ENCODE measurements around the gene SDK1.
"Not testable (repeated sequence)": the region's sequence is repeated elsewhere in the genome, so short reads cannot be mapped to it uniquely, and the experiment has no call there.

The SDK1 gene

DNA sequence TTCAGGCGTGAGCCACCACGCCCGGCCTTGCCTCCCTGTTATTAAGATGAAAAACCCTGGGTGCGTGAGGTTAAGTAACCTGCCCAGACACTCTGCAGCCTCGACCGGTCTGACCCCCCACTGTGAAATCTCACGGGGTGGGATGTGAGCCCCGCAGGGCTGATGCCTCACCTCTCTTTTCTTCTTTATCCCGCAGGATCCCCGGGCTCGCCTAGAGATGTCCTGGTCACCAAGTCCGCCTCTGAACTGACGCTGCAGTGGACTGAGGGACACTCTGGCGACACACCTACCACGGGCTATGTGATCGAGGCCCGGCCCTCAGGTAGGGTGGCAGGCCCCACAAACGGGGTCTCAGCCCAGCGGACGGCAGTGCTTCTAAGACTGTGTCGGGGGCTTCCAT is 920.0 kb downstream of the SDK1 start:
- DNase-seq, result no peak

DNA sequence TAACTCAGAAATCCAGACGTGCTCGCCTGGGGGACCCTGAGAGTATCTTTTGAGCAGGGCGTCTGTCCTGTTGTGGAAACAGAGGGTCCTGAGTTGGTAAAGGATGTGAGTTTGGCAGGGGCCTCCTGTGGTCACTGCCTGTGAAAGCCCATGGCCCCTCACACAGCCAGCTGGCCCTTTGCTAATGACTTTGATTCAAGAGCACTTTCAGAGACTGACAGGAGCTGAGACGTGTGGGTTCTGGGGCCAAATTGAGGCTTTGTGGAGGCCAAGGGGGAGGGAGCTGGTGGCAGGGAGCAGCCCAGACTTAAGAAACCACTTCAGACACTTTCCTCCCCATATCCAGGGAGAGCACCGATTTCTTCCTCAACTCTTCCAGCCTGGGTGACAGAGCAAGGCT is 921.6 kb downstream of the SDK1 start:
- DNase-seq, result no peak

DNA sequence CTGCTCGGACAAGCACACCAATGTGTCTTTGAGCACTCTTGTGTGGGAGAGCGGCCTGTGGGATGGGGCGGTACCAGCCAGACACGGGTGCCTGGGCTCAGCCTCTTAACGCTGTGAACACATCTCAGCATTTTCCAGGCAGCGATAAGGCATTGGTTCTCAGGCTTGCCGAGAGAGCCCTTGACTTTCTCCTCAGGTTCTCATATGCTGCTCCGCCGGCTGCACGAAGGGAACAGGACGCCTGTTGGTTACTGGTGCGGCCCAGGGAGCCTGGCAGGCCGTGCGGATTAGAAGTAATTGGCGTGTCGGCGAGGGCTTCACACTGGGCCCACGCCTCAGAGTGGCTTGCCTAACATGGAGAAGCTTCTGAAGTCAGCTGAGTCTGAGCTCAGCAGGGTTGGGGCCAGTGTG is 924.3 kb downstream of the SDK1 start:
- DNase-seq, result peak; percentile 45

DNA sequence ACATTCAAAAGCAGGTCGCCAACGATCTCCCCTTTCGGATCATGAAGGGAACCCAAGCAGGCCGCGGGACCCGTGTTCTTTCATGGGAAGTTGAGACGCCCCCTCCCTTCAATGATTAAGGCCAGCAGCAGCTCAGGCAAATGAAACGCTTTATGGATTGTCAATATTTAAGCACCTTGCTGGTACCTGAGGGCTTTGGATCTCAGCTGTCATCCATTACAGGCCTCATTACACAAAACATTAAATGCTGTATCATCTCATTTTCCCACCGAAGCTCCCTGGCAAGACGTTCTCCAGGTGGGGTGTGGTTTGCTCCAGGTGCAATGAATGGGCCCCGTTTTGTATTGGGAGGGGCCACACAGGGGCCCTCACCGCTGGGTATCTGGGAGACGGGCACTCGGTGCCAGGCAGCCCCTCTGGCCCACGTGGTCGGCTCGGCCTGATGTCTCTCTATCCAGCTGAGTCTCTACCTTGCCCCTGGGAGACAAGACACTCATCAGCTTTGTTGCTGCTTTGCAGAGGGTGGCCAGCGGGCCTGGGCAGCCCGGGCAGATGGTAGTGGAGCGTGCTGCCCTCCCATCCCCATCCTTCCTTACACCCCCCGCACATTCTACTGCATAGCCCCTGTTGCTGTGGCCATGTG is 925.0 kb downstream of the SDK1 start:
- DNase-seq, result no peak

- DNase-seq, result no peak
Observed at GRCh38 chr7:4226524-4226882, 925.5 kb downstream of the SDK1 start.

- peak; percentile 75 for DNase-seq
Observed at GRCh38 chr7:4227105-4228010, 926.3 kb downstream of the SDK1 start.

GRCh38 chr7:4230352-4230751 is 929.3 kb downstream of the SDK1 start:
- DNase-seq, result no peak

DNA sequence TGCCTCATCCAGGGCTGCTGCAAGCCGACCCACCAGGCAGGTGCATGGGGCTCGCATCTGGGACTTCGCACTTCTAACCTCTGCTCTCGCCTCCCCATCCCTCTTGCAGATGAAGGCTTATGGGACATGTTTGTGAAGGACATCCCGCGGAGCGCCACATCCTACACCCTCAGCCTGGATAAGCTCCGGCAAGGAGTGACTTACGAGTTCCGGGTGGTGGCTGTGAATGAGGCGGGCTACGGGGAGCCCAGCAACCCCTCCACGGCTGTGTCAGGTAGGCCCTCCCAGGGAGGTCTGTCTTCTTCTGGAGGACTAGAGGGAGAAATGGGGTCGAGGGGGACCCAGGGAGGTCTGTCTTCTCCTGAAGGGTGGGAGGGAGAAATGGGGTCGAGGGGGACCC is 932.1 kb downstream of the SDK1 start:
- DNase-seq, result no peak

GRCh38 chr7:4233621-4234497 is 932.8 kb downstream of the SDK1 start:
- DNase-seq, result no peak

GRCh38 chr7:4234498-4234855 is 933.4 kb downstream of the SDK1 start:
- DNase-seq, result no peak

DNA sequence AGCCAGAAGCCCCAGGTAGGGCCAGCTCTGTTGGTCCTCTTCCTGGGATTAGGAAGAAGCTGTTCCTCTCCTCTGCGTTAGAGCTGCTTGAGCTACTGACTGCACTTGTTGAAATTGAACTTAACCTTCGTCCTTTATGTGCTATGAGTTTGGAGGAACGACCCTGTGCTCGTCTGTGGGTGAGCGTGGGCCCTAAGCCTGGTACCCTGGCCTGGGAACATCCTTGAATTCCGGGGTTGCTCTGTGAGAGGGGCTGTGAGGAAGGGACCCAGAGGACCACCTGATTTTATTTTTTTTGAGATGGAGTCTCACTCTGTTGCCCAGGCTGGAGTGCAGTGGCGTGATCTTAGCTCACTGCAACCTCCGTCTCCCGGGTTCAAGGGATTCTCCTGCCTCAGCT is 933.8 kb downstream of the SDK1 start:
- no peak for DNase-seq

DNA sequence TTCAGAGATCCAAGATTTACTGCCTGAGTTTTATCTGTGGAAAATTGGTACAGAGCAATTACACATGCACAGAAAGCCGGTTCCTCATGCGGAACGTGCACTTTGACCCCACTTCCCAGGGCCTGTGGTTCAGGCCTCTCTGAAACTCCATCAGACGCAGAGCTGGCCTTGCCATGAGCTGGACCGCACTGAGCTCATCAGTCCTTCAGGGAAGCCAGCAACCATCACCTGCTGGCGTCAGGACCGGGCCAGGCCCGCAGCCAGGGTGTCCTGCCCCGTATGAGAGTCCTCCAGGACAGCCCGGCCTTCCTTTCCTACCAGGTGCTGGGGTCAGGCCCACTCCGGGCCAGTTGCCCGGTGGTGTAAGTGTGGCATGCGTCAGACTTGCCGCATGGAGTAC is 934.5 kb downstream of the SDK1 start:
- DNase-seq, result no peak

- DNase-seq, result no peak
Observed at GRCh38 chr7:4236389-4236788, 935.3 kb downstream of the SDK1 start.

DNA sequence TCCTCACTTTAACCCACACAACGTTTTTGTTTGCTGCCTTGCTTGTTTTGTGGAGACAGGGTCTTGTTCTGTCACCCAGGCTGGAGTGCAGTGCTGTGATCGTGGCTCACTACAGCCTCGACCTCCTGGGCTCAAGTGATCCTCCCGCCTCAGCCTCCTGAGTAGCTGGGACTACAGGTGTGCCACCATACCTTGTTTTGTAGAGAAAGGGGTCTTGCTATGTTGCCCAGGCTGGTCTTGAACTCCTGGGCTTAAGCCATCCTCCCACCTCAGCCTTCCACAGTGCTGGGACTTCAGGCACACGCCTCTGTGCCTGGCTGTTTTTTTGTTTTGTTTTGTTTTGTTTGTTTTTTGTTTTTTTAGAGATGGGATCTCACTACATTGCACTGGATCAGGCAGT is 935.8 kb downstream of the SDK1 start:
- DNase-seq, result not testable (repeated sequence)

GRCh38 chr7:4237296-4238235 is 936.5 kb downstream of the SDK1 start:
- no peak for DNase-seq

- no peak for DNase-seq
Observed at GRCh38 chr7:4238861-4239260, 937.8 kb downstream of the SDK1 start.

DNA sequence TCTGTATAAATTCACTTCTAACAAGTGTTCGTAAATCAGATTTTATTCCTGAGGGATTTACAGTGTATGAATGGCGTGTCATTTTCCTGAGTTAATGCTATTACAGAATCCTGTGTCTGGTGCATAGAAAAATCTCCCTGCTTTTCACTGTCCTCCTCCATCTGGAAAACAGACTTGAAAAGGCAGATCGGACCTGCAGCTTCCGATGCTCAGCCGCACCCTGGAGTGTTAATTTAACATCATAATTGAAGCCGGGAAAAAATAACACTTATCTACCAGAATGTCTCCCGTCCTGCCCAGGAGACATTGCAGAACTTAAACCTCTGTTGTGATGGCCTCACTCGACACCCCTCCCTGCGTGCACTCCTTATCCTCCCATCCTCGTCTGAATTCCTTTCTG is 939.0 kb downstream of the SDK1 start:
- DNase-seq, result no peak

DNA sequence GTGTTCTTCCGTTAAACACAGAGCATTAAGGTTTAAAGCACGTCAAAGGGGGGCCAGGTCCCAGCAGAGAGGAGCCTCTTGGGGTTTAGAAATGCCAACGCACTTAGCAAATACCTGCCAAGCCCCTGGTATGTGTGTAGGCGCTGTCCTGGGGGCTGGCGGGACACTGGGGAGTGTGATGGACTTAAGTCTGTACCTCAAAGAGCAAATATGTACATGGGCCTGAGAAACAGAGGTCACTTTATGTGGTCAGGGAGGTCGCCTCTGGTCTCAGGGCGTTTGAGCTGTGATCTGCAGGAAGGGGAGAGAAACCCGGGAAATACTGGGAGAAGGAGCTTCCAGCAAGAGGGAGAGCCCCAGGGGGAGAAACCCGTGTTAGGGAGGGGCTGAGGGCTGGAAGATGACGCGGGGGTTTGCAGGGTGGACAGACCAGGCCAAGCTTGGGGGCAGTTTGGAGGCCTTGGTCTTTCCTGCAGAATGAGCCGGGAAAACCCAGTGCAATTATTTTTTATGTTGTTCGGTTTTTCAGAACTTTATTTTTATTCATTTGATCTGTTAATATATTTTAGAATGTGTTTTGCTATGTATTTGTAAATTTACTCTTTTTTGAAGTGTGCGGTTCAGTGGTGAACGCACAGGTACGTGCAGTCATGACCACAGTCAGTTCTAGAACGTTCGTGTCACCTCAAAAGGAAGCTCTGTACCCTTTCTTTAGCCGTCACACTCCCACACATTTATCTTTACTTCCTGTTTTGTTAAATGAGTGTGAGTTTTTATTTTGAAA is 939.7 kb downstream of the SDK1 start:
- DNase-seq, result no peak

GRCh38 chr7:4241304-4241612 is 940.2 kb downstream of the SDK1 start:
- DNase-seq, result no peak

GRCh38 chr7:4241791-4242190 is 940.7 kb downstream of the SDK1 start:
- DNase-seq, result no peak

GRCh38 chr7:4242706-4243105 is 941.7 kb downstream of the SDK1 start:
- DNase-seq, result no peak

- DNase-seq, result no peak
Observed at GRCh38 chr7:4244041-4244440, 943.0 kb downstream of the SDK1 start.

Data from right hindlimb (tissue), 1 donor.